HG03571 (cell line): ENCODE results near the gene SPECC1L.
"Not testable (repeated sequence)": the region's sequence is repeated elsewhere in the genome, so short reads cannot be mapped to it uniquely, and the experiment has no call there.

Experiments
- ATAC-seq: cut with Tn5 transposase; IDR thresholded peaks from one replicate; pipeline ENCODE4 v1.9.1; 2021; ENCODE audit not compliant: unreplicated experiment

SPECC1L gene

DNA sequence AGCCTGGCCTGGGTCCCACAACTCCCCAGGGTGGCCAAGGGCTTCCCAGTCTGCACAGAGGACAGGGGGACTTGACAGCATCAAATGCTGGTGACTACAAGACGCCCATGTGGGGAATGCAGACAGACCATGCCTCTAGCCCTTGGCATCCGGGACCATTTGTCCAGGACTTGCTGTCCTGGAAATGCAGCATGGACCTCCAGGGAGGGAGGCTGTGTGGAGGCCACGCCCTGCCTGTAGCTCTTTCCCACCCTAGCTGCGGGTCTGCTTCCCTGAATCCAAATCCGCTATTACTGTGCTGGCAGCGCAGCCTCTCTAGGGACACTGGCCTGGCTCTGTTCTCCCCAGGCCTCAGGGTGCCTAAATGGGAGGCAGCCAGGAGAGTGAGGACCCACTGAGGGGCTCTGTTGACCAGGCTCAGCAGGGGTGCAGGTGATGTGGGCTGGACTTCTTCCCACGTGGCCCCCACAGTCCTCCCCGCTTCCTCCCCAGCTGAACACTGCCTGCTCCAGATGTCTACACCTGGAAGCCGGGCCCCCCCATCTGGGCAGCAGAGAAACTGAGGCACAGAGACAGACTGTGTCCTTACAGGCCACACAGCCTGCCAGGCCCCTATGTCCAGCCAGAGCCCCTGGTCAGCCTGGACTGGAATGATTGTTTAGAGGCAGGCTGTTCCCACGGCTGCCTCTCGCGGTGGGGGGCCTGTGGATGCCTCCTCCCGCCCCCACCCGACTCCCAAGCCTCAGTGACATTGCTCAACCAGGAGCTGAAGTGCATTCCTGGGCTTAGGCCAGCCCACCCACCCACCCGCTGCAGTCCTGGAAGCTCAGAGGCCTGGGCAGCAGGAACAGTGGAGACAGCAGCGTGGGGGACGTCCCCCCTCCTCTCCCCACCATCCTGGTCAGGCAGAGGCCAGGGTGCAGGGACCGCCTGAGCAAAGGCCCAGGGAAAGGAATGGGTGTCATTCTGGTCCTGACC lies 24.8 kb upstream of the SPECC1L start:
- not testable (repeated sequence) for ATAC-seq

DNA sequence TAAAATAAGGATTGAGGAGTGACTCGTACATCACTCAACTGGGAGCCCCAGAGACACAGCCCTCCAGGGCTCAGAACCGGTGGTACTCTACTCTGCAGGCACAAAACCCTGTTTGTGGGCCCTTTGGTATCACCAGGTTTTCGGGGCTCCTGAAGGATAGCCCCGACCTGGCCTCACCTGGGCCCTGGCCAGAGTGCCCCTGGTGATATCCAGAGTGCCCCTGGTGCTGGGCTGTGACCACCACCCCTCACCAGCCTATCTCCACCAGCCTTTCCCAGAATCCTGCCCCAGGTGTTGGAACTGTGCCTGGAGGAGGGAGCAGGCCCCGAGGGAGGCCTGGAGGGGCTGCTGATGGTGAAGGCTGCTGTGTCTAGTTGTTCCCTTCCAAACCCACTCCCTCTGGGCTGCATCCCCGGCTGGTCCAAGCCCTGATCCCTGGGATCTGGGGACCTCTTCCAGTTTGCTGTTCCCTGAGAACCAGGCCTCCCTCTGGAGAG lies 23.6 kb upstream of the SPECC1L start:
- ATAC-seq: no peak

DNA sequence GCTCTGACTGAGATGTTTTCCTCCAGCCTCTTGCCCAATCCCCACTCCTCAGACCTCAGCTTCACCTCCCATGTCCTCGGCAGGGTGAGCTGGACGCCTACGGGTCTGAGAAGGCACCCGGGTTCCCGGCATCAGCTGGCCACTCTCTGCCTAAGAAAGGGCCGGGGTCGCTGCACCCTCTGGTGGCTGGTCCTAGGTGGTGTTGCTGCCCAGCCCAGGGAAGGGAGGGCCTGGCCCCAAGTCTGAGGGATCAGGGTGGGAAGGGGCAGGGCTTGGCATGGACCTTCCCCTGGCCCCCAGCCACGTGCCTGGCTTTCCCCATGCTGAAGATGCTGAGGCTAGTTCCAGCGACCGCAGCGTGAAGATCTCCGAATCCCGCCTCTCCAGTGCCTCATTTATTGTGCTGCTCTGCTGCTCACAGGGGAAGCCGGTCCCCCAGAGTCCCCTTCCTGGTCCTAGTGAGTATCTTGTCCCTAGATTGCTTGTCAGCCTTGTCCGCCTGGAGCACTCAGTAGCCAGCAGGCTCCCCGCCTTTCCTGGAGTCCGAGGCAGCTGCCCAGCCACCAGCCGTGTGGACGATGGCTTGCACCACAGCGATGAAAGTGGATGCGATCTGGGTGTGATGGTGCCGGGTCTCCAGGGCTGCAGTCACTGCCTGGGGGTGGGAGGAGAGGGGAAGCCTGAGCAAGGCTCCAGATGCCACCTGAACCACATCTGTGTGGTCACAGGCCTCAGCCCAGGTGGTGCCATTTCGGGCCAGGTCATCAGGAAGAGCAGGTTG lies 22.9 kb upstream of the SPECC1L start:
- no peak for ATAC-seq

- ATAC-seq: not testable (repeated sequence)
These were observed 22.0 kb upstream of the SPECC1L start for GRCh38 chr22:24248611-24249010.

- ATAC-seq: not testable (repeated sequence)
These were observed 21.2 kb upstream of the SPECC1L start for GRCh38 chr22:24249413-24249812.

GRCh38 chr22:24251286-24251685 lies 19.3 kb upstream of the SPECC1L start:
- ATAC-seq: not testable (repeated sequence)

DNA sequence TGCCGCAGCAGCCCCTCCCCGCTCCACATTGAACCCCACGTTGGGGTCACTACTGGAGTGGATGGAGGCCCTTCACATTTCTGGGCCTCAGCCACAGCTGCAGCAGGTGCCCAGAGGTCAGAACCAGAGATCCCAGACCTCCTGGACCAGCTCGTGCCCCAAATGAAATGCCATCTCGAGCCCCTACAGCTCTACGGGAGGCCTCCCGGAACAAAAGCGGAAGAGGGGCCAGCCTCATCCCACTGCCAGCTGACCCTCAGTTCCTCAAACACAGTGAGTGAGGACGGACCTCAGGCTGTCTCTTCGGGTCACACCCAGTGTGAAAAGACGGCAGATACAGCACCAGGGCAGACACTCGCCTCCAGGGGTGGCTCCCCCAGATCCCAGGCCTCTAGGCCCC lies 17.5 kb upstream of the SPECC1L start:
- ATAC-seq: not testable (repeated sequence)

GRCh38 chr22:24256136-24256535 lies 14.5 kb upstream of the SPECC1L start:
- ATAC-seq: not testable (repeated sequence)

DNA sequence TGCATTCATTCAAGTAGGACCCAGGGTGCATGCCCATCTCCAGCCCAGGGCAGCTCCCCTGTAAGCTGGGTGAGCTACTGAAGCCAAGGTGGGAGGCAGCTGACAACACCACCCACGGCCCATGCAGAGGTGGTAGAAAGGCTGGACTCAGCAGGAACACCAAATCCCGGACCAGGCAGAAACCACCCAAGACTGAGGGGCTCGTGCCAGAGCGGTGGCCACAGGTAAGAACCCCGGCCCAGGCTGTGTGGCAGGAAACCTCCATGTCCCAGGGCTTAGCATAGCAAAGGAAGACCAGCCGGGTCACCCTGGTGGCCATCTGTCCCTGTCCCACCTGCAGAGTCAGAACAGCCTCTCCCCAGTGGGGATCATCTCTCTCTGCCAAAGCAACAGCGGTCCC lies 13.9 kb upstream of the SPECC1L start:
- not testable (repeated sequence) for ATAC-seq

DNA sequence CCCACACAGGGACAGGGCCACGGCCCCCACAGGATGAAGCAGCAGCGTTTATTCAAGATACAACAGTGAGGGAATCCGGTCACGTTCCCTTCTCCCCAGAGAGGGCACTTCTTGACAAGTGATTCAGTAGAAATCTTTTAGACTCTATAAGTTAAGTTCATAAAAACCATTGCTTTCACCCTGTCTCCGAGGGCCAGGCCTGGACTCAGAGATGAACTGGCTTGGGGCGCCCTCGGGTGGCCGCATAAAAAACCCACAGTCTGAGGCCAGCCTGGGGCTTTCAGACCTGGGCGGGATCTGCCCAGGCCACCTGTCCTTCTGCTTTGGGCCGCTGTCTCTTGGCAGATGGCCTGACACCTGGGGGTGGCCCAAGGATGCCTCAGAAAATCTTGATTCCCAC lies 11.2 kb upstream of the SPECC1L start:
- ATAC-seq: not testable (repeated sequence)

- ATAC-seq: not testable (repeated sequence)
These were observed 8.4 kb upstream of the SPECC1L start for GRCh38 chr22:24262185-24262749.

GRCh38 chr22:24263479-24263878 lies 7.2 kb upstream of the SPECC1L start:
- not testable (repeated sequence) for ATAC-seq

DNA sequence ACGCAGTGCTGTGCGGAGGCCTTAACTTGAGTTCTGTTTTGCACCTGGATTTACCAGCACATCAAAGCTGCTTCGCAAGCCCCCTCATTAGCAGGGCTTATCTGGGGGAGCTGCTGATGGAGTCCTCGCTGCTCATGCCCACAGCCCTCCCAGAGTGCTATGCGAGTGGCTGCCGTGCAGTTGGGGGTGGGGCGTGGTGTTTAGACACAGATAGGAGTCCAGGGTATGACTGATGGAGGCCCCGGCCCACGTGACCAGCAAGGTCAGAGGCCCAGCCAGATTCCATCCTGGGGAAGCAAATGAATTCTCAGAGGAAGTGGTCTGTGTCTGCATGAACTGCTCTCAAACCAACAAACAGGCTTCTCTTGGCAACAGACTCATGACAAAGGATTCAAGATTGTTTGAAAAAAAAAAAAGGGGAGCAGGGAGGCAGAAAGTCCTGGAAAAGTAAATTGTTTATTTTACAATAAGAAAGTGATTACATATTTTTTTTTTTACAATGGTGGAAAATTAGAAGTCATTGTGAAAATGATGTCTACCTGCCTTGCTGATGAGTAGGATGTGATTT lies 6.2 kb upstream of the SPECC1L start:
- ATAC-seq: not testable (repeated sequence)

DNA sequence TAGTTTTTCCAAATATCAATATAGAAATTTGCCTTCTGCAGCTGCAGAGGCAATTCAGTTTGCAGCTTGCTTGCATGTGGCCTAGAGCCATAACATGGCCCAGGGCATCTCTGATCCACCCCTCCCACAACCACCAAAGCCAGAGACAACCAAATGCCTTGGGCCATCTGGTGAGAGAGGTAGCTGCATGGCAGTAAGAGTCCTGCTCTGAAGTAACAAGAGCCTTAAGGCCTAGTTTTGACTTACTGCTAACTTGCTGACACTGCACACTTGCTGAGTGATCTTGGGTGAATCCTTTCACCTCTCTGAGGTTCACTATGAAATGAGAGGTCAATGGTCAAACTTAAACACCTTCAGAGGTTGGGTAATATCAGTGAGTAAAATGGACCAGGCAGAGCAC lies 4.9 kb upstream of the SPECC1L start:
- ATAC-seq: no peak

DNA sequence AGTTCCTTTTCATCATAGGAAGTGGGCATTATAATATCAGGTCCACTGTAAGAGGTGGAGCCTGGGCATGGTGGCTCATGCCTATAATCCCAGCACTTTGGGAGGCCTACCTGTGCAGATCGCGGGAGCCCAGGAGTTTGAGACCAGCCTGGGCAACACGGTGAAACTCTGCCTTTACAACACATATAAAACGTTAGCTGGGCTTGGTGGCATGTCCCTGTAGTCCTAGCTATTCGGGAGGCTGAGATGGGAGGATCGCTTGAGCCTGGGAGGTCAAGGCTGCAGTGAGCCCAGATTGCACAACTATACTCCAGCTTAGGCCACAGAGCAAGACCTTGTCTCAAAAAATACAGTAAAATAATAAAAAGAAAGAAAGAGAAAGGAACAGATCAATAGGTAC lies 4.1 kb upstream of the SPECC1L start:
- not testable (repeated sequence) for ATAC-seq

- no peak for ATAC-seq
These were observed 789 bp downstream of the SPECC1L start for GRCh38 chr22:24271386-24271854.

DNA sequence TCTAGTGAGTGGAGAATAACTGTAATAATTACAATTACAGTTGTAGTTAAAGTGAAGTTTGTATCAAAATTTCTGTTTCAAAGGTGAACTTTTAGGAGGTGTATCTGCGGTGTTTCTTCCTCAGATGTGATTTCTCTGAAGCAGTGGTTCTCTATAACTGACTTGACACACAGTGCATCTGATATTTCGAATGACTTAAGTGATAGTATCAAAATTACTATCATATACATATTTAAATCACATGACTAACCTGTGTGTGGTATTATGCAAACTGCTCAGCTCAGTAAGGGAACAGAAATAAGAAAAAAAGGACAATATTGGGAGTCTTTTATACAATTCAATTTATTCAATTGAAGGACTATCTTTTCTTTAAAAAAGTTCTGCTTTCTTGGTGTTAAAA lies 2.4 kb downstream of the SPECC1L start:
- not testable (repeated sequence) for ATAC-seq

DNA sequence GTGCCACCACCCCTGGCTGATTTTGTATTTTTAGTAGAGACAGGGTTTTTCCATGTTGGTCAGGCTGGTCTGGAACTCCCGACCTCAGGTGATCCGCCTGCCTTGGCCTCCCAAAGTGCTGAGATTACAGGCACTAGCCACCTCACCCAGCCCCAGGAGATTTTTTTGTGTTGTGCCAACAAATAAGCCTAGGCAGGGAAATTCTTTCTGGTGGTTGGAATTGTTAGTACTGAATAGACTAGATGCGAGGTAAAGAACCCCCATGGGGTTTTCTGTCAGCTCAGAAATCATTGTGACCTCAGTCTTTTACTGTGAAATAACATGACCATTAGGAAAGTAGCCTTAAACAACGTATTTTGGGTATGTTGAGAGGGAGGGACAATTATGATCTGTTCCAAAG lies 3.3 kb downstream of the SPECC1L start:
- ATAC-seq: not testable (repeated sequence)

GRCh38 chr22:24274696-24275405 lies 4.2 kb downstream of the SPECC1L start:
- ATAC-seq: not testable (repeated sequence)

- ATAC-seq: not testable (repeated sequence)
These were observed 9.7 kb downstream of the SPECC1L start for GRCh38 chr22:24280363-24280762.
